Measurements from ENCODE around the gene KCTD6. TPM values are rescaled to one million over a fixed set of nuclear protein-coding genes. Genes with fewer than 3 reads are reported as not detected.

Gene KCTD6
- total and polyA plus RNA-seq, 2 experiments from 2014 or later: 28.3 to 34.6 TPM

- peak overlapping the region; percentile 34; the same call in 1 of the 2 replicates for H3K4me2 ChIP-seq
- H3K4me3 ChIP-seq: no peak overlapping the region
- H3K9me2 ChIP-seq (ENCODE audit: insufficient read depth): no peaks in the 10 kb centered on the region
- Mint-ChIP-seq H3K36me3 (ENCODE audit: low read depth) (no peaks in the 10 kb centered on the region), H3K4me1 (peaks cover 12% of the 10 kb centered on the region), H3K27ac (peak overlapping the region; percentile 93), H3K27me3 (ENCODE audit: insufficient read depth, low read depth, poor library complexity) (peaks cover 6% of the 10 kb centered on the region), H3K4me3 (no peak overlapping the region), H3K9me3 (no peaks in the 10 kb centered on the region)
- H3F3A ChIP-seq (replicated peaks; ENCODE audit: low read depth): no peaks in the 10 kb centered on the region
- TF ChIP-seq ETS1 (IDR thresholded peaks at IDR 0.05) (no peak), ZNF114 (CRISPR knock-in tag; IDR thresholded peaks at IDR 0.05) (no peak), EZH2phosphoT487 (IDR thresholded peaks at IDR 0.05; ENCODE audit: unreplicated experiment) (no peak), ZNF331 (CRISPR knock-in tag; IDR thresholded peaks at IDR 0.05; ENCODE audit: low read depth) (no peak), CREB1 (CRISPR knock-in tag; IDR thresholded peaks at IDR 0.05; ENCODE audit: low read depth) (no peak), CTCF (conservative IDR thresholded peaks at IDR 0.05; ENCODE audit: low read depth in 2 of 2) (no peak), NANOG (IDR thresholded peaks at IDR 0.05; ENCODE audit: borderline replicate concordance) (no peak), REST (IDR thresholded peaks at IDR 0.05; ENCODE audit: unreplicated experiment) (no peak), POLR2AphosphoS5 (IDR thresholded peaks at IDR 0.05; ENCODE audit: low read depth) (no peak), ZNF462 (CRISPR knock-in tag; IDR thresholded peaks at IDR 0.05) (no peak)
- peak overlapping the region; percentile 84 for H2AFZ ChIP-seq
- peak; percentile 58 for DNase-seq (ENCODE audit: low spot score)
- no peaks in the 10 kb centered on the region for H3K36me3 ChIP-seq (ENCODE audit: insufficient read depth)
- H3K27me3 ChIP-seq (ENCODE audit: insufficient read depth): no peaks in the 10 kb centered on the region
- no peaks in the 10 kb centered on the region for H3K79me2 ChIP-seq (replicated peaks; ENCODE audit: insufficient read depth)
- no peaks in the 10 kb centered on the region for H4K20me1 ChIP-seq (replicated peaks; ENCODE audit: insufficient read depth)
- H3K4me1 ChIP-seq (ENCODE audit: insufficient read depth): peaks cover 9% of the 10 kb centered on the region
- H3K27ac ChIP-seq (ENCODE audit: low read depth): peak overlapping the region; percentile 70; the same call in 1 of the 2 replicates
- peak; percentile 83 for ATAC-seq
Observed at GRCh38 chr3:58462829-58463180, 29.1 kb upstream of the KCTD6 start.
